Upper lobe of left lung (tissue), 6 donors: Measurements from ENCODE around the gene TENT5A. TPM values are rescaled to one million over a fixed set of nuclear protein-coding genes. Genes with fewer than 3 reads are reported as not detected.

ENCODE experiments used
- ATAC-seq, 2 donors: fragments of 200-7000 bp; cut with Tn5 transposase; one replicate each; pipeline ENCODE4 v1.9.1; 2022; ENCODE audit warnings: mild to moderate bottlenecking in 2 of 2, moderate library complexity in 2 of 2; ENCODE audit not compliant: low FRiP score in 2 of 2
- DNase-seq, 2 donors: peaks; one replicate each; pipeline ENCODE4 v3.0.0-alpha.2; 2019 to 2020
- H3K27ac ChIP-seq, 4 donors: fragments of 200-600 bp; sonication (generic); one replicate each; pipeline ENCODE4 v1.5.1; 2016 to 2019
- H3K27me3 ChIP-seq, 4 donors: fragments of 200-600 bp; sonication (generic); one replicate each; pipeline ENCODE4 v1.5.1; 2017 to 2019
- H3K36me3 ChIP-seq, 4 donors: fragments of 200-600 bp; sonication (generic); one replicate each; pipeline ENCODE4 v1.5.1; 2016 to 2019
- H3K4me1 ChIP-seq, 4 donors: fragments of 200-600 bp; sonication (generic); one replicate each; pipeline ENCODE4 v1.5.1; 2018 to 2019
- H3K4me3 ChIP-seq, 4 donors: fragments of 200-600 bp; sonication (generic); one replicate each; pipeline ENCODE4 v1.5.1; 2017 to 2019; ENCODE audit warnings: mild to moderate bottlenecking in 2 of 4, moderate library complexity in 1 of 4
- H3K9me3 ChIP-seq, 4 donors: fragments of 200-600 bp; sonication (generic); one replicate each; pipeline ENCODE4 v1.5.1; 2018 to 2019
- EP300 ChIP-seq, 4 donors: sonication (generic); formaldehyde crosslinking; IDR thresholded peaks; one replicate each; pipeline ENCODE4 v1.5.1; 2017; ENCODE audit warnings: antibody characterized with exemption in 4 of 4, control low read depth in 2 of 4
- POLR2A ChIP-seq, 4 donors: fragments of 450-650 bp; IDR thresholded peaks; one replicate each; pipeline ENCODE4 v1.5.1; 2016 to 2017; ENCODE audit warnings: antibody characterized with exemption in 4 of 4, mild to moderate bottlenecking in 2 of 4
- POLR2AphosphoS5 ChIP-seq, 2 donors: sonication (generic); formaldehyde crosslinking; IDR thresholded peaks; one replicate each; pipeline ENCODE4 v1.5.1; 2017; ENCODE audit warnings: antibody characterized with exemption in 2 of 2
- WGBS, 2 donors: methylation state at CpG; one replicate each; pipeline ENCODE4 v1.1.5; 2017 to 2018; 5-methylcytosine and 5-hydroxymethylcytosine counted together
- total RNA-seq, 6 donors: library from RNA; depleted of rRNA in 4 of 6; stranded (reverse); fragments of >200 nt in 4 of 6; gene quantifications; one replicate each; pipeline versions ENCODE4 v1.1.0 to v1.2.1, GENCODE V29; 2016 to 2021
- TF ChIP-seq, protein P1 (sequence below), 6 experiments: fragments of 450-650 bp in 4 of 6; fragments of 200-600 bp in 2 of 6; sonication (generic) in 2 of 6; IDR thresholded peaks; one replicate each; pipeline ENCODE4 v1.5.1; 2016 to 2019; ENCODE audit warnings: antibody characterized with exemption in 6 of 6
- donor health status: DM: no; HTN: no; CAD: no; lungs with moderate emphysema.
- donor health status: DM: no; HTN: yes; CAD: no; lungs with severe emphysema.

The TENT5A gene
- total RNA-seq, 6 donors from 2014 or later: 9.5 to 21.9 (median 18.6) TPM

DNA sequence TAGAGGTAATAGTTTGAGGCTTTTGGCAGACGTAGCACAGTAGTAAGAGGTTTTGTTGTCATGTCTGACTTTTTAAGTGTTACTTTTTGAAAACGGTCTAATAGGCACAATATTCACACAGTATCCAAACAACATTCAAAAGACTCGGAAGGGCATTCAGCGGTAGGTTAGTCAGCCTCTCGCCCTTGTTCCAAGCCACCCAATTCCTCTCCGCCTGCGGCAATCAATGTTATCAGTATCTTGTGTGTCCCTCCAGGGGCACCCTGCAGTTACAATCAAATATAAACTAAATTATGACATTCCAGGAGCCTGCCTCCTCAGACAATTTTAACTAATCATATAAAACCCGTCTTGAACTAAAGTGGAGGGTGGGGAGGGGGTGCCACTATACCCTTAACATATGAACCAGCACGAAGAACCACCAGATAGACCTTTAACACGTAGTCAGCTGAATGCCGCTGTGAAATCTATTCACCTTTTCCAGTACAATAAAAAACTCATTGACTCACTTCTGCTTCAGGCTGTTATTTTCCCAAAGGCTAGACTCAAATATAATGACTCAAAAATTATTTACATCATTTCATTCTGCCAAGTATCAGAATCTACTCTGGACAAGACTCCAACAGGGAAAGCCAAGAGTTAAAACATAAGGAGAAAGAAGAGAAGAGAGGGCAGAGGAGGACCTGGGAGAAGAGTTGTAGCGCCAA lies 1.6 kb downstream of the TENT5A start:
- Histone ChIP-seq H3K36me3 (peaks cover 0 to 5% (median under 1%) of the 10 kb centered on the region in 4 donors), H3K27me3 (no peaks in the 10 kb centered on the region), H3K4me1 (peaks cover 19 to 37% (median 24%) of the 10 kb centered on the region in 4 donors), H3K27ac (peak overlapping the region; percentile 94 to 98 (median 97)), H3K4me3 (peak overlapping the region; percentile 62 to 88 (median 70)), H3K9me3 (no peaks in the 10 kb centered on the region)
- 25 to 44% methylated on average over 12 of the region's 12 CpGs for WGBS, 2 donors
- DNase-seq: no peak
- TF ChIP-seq POLR2AphosphoS5 (IDR thresholded peaks at IDR 0.05) (no peak), POLR2A (IDR thresholded peaks at IDR 0.05) (no peak), EP300 (IDR thresholded peaks at IDR 0.05) (no peak)
- TF ChIP-seq, protein P1, sequence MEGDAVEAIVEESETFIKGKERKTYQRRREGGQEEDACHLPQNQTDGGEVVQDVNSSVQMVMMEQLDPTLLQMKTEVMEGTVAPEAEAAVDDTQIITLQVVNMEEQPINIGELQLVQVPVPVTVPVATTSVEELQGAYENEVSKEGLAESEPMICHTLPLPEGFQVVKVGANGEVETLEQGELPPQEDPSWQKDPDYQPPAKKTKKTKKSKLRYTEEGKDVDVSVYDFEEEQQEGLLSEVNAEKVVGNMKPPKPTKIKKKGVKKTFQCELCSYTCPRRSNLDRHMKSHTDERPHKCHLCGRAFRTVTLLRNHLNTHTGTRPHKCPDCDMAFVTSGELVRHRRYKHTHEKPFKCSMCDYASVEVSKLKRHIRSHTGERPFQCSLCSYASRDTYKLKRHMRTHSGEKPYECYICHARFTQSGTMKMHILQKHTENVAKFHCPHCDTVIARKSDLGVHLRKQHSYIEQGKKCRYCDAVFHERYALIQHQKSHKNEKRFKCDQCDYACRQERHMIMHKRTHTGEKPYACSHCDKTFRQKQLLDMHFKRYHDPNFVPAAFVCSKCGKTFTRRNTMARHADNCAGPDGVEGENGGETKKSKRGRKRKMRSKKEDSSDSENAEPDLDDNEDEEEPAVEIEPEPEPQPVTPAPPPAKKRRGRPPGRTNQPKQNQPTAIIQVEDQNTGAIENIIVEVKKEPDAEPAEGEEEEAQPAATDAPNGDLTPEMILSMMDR (IDR thresholded peaks at IDR 0.05): no peak
- no peak for ATAC-seq

DNA sequence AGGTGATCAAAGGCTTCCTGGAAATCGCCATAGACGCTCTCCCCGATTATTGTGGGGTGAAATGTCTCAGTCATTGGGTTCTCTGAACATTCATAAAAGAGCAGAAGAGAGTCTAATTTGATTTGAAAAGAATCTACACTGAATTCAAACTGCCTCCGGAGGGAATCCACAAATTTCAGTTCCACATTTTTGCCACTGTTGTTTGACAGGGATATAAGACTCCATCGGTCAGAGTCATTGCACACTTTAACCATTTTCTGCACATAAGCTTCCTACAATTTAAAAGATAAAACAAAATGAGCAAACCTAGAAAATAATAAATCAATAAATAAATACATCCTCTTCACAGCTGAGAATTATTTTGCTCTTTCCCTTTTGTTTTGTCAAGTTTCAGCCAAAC lies 2.3 kb downstream of the TENT5A start:
- 26 to 44% methylated on average over 5 of the region's 5 CpGs for WGBS, 2 donors
- no peaks in the 10 kb centered on the region for H3K9me3 ChIP-seq
- H3K27me3 ChIP-seq: no peaks in the 10 kb centered on the region
- no peak for TF ChIP-seq POLR2A (IDR thresholded peaks at IDR 0.05)
- no peak for TF ChIP-seq EP300 (IDR thresholded peaks at IDR 0.05)
- no peak for TF ChIP-seq POLR2AphosphoS5 (IDR thresholded peaks at IDR 0.05)
- TF ChIP-seq, protein P1 (IDR thresholded peaks at IDR 0.05): no peak
- H3K36me3 ChIP-seq: peaks cover 0 to 5% (median 2%) of the 10 kb centered on the region in 4 donors
- DNase-seq (no peak), ATAC-seq (no peak)
- peaks cover 19 to 44% (median 24%) of the 10 kb centered on the region in 4 donors for H3K4me1 ChIP-seq
- peak overlapping the region in 3 of 4 donors; percentile 68 to 88 (median 72) for H3K4me3 ChIP-seq
- peak overlapping the region in 1 of 4 donors; percentile 98 for H3K27ac ChIP-seq

DNA sequence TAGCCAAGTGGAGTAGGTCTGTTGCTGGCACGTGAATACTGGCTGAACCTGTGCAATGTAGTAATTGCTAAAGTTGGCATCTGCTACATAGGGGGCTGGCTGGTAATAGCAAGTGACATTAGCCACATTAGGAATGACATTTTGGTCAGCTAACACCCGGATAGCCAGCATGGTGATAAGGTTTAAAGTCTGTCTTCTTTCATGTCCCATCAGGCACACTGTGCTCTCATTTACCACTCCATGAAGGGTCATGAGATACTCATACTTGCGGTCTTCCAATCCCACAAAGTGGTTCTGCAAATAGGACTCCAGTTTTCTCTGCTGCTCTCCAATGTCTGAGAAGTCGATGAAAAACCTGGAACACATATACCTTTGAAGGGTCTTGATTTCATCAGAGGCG lies 2.8 kb downstream of the TENT5A start:
- WGBS, 2 donors: 42 to 58% methylated on average over 5 of the region's 5 CpGs
- H3K4me3 ChIP-seq: peak overlapping the region in 3 of 4 donors; percentile 68 to 88 (median 72)
- H3K27me3 ChIP-seq: no peaks in the 10 kb centered on the region
- no peaks in the 10 kb centered on the region for H3K9me3 ChIP-seq
- peaks cover 19 to 44% (median 24%) of the 10 kb centered on the region in 4 donors for H3K4me1 ChIP-seq
- peaks cover 0 to 5% (median 2%) of the 10 kb centered on the region in 4 donors for H3K36me3 ChIP-seq
- peak overlapping the region in 1 of 4 donors; percentile 98 for H3K27ac ChIP-seq
- no peak for TF ChIP-seq EP300 (IDR thresholded peaks at IDR 0.05)
- no peak for TF ChIP-seq POLR2A (IDR thresholded peaks at IDR 0.05)
- TF ChIP-seq, protein P1 (IDR thresholded peaks at IDR 0.05): no peak
- TF ChIP-seq POLR2AphosphoS5 (IDR thresholded peaks at IDR 0.05): no peak
- ATAC-seq (no peak), DNase-seq (no peak)

DNA sequence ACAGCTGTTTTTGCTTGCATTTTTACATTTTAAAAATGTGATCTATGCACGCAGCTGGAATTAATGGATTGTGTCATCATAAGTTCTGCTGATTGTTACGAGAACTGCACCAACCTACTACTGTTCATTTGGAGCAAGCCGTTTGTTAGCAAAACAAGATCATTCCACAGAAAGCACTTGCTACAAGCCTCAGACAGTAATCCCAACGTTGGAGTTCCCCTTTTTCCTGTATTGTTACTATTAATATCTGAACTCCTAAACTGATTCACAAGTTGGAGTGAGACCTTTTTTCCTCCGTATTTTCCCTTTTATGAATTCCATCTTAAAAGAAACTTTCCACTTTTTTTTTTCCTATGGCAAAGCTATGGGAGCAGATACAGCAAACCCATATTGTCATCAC lies 3.5 kb downstream of the TENT5A start:
- Histone ChIP-seq H3K27me3 (no peaks in the 10 kb centered on the region), H3K36me3 (peaks cover 0 to 5% (median 2%) of the 10 kb centered on the region in 4 donors), H3K4me3 (peak overlapping the region in 3 of 4 donors; percentile 68 to 88 (median 72)), H3K4me1 (peaks cover 13 to 40% (median 20%) of the 10 kb centered on the region in 4 donors), H3K27ac (no peak overlapping the region), H3K9me3 (no peaks in the 10 kb centered on the region)
- WGBS, 2 donors: 29% methylated on average over 5 of the region's 5 CpGs
- ATAC-seq (no peak), DNase-seq (no peak)
- TF ChIP-seq, protein P1 (IDR thresholded peaks at IDR 0.05): no peak
- TF ChIP-seq POLR2AphosphoS5 (IDR thresholded peaks at IDR 0.05): no peak
- no peak for TF ChIP-seq POLR2A (IDR thresholded peaks at IDR 0.05)
- TF ChIP-seq EP300 (IDR thresholded peaks at IDR 0.05): no peak
